GM03348 (cell line): ENCODE results near the gene MBD3L3.
"Not testable (repeated sequence)": the region's sequence is repeated elsewhere in the genome, so short reads cannot be mapped to it uniquely, and the experiment has no call there.

ENCODE experiments used
- DNase-seq: peaks from one replicate; pipeline ENCODE4 v3.0.0; 2012; ENCODE audit warnings: low spot score

The MBD3L3 gene

DNA sequence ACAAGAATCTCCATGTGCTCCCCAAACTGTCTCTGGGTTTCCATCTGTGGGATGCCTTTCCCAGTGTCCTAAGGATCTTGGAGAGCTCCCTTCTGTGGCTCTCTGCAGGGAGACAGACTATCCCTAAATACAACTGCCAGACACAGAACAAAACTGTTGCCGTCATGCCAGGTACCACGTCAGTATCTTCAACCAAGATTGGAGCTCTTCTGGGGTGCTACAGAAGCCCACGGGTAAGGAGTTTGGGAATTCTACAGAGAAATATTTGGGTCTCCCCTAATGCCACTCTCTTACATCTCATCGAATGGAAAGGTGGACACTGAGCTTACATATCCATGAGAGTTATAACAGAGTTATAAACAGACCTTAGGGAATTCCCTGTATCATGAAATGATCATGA, 4.9 kb upstream of the MBD3L3 start:
- no peak for DNase-seq

DNA sequence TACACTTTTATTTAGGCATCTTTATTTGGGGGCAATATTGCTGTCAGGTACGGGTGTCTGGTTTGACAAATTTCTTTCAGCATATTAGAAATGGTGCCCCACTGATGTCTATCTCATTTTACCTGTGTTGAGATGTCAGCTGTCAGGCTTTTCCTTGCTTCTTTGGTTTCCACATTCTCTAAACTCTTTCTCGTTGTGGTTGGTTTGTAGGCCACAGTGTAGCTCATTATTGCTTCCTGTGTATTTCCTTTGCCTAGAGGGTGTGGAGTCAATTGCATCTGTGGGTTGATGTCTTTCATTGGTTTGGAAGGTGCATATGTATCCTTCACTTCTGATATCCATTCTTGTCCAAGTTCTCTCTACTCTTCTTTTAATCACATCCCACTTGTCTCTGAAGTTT, 1.5 kb upstream of the MBD3L3 start:
- not testable (repeated sequence) for DNase-seq

DNA sequence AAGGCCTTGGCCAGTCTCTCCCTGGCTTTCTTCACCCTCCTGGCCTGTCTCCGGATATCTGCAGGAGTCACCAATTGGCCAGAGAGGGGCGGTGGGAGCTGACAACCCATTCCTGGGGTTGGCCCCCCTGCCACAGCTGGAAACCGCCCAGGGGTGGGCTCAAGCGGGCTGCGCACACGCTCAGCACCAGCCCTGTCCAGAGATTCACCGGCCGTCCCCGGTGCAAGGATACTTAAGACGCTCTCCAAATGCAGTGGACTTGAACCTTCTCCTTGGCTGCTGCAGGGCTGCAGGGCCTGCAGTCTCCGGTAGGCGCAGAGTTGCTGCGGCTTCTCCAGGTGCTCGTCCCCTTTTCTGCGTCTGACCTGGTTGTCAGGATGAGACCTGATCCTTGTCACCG, 2.1 kb downstream of the MBD3L3 start:
- not testable (repeated sequence) for DNase-seq

DNA sequence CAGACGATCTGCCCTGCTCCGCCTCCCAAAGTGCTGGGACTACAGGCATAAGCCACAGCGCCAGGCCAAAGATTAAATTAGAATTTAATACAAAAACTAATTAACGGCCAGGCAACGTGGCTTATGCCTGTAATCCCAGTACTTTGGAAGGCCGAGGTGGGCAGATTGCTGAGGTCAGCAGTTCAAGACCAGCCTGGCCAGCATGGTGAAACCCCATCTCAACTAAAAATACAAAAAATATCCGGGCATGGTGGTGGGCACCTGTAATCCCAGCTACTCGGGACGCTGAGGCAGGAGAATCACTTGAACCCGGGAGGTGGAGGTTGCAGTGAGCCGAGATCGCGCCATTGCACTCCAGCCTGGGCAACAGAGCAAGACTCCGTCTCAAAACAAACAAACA, 2.8 kb downstream of the MBD3L3 start:
- not testable (repeated sequence) for DNase-seq

DNA sequence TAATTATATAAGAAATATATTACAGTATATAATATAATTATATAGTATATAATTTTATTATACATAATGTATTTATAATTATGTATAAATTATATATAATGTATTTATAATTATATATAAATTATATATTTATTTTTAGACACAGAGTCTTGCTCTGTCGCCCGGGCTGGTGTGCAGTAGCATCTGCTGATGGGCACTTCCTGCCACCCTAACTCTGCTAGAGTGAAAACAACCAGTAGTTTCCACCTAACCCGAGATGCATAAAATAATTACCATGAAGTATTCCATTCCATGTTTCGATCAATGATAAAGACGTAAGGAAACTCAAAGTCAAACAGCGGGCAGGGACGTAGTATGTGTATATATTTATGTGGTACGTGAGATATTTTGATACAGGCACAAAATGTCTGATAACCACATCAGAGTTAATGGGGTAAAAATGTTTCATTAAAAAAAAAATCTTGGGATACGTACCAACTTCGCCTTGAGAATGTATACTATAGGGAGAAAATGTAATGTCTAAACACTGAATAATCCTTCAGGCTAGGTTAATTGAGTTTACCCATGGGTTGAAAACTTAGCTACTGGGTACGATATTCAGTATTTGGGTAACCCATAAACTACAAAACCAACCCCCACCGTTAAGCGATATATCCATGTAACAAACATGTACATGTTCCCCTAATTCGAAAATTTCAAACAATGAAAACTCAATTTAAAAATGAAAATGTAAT, 3.7 kb downstream of the MBD3L3 start:
- DNase-seq = not testable (repeated sequence)

DNA sequence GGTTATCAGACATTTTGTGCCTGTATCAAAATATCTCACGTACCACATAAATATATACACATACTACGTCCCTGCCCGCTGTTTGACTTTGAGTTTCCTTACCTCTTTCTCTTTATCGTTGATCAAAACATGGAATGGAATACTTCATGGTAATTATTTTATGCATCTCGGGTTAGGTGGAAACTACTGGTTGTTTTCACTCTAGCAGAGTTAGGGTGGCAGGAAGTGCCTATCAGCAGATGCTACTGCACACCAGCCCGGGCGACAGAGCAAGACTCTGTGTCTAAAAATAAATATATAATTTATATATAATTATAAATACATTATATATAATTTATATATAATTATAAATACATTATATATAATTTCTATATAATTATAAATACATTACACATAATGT, 5.6 kb downstream of the MBD3L3 start:
- not testable (repeated sequence) for DNase-seq

DNA sequence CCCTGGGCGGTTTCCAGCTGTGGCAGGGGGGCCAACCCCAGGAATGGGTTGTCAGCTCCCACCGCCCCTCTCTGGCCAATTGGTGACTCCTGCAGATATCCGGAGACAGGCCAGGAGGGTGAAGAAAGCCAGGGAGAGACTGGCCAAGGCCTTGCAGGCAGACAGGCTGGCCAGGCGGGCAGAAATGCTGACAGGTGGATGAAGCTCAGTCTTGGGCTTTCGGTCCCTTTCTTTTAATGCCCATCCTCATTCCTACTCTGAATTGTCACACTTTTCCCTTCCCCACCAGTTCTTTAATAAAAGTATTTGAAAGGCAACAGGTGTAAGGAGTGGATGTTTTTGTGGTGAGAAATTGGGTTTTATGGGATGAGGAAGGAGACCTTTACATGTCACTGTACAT, 7.1 kb downstream of the MBD3L3 start:
- not testable (repeated sequence) for DNase-seq

DNA sequence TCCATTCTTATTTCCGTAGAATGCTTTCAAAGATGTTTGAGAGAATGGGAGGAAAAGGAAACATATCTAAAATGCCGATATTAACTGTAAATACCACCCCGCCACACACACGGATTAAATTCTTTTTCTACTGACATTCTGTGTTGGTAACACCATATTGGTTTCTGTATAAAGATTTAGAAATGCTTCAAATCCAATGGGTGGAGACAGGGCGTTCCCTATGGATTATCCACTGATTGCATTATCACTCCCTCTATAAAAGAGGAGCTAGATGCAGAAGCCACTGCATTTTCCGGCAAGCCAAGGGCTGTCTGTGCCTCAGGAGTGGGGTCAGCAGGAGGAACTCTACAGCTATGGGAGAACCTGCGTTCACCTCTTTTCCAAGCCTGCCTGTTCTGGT, 9.5 kb downstream of the MBD3L3 start, which contains the start of gene MBD3L2:
Gene MBD3L2 (plus strand): TSS at position 301 of the 400 bp plus-strand sequence. CDS start 53 bp downstream, at position 354.
- DNase-seq = not testable (repeated sequence)

DNA sequence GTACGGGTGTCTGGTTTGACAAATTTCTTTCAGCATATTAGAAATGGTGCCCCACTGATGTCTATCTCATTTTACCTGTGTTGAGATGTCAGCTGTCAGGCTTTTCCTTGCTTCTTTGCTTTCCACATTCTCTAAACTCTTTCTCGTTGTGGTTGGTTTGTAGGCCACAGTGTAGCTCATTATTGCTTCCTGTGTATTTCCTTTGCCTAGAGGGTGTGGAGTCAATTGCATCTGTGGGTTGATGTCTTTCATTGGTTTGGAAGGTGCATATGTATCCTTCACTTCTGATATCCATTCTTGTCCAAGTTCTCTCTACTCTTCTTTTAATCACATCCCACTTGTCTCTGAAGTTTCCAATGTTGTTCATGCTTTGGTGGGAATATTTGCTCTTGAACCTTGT, 16.9 kb downstream of the MBD3L3 start:
- DNase-seq = not testable (repeated sequence)

DNA sequence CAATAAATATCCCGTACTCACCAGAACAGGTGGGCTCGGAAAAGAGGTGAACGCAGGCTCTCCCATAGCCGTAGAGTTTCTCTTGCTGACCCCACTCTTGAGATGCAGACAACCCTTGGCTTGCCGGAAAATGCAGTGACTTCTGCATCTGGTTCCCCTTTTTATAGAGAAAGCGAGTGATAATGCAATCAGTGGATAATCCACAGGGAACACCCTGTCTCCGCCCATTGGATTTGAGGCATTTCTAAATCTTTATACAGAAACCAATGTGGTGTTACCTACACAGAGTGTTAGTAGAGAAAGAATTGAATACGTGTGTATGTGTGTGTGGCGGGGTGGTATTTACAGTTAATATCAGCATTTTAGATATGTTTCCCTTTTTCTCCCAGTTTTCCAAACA, 18.4 kb downstream of the MBD3L3 start, which contains the start of gene MBD3L4:
Gene MBD3L4 (minus strand): TSS at position 101 of the 400 bp plus-strand sequence. CDS start 35 bp downstream, at position 66.
- DNase-seq = not testable (repeated sequence)

DNA sequence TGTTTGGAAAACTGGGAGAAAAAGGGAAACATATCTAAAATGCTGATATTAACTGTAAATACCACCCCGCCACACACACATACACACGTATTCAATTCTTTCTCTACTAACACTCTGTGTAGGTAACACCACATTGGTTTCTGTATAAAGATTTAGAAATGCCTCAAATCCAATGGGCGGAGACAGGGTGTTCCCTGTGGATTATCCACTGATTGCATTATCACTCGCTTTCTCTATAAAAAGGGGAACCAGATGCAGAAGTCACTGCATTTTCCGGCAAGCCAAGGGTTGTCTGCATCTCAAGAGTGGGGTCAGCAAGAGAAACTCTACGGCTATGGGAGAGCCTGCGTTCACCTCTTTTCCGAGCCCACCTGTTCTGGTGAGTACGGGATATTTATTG, 28.2 kb downstream of the MBD3L3 start, which contains the start of gene MBD3L5:
Gene MBD3L5 (plus strand): TSS at position 301 of the 400 bp plus-strand sequence. CDS start 34 bp downstream, at position 335.
- DNase-seq = not testable (repeated sequence)

DNA sequence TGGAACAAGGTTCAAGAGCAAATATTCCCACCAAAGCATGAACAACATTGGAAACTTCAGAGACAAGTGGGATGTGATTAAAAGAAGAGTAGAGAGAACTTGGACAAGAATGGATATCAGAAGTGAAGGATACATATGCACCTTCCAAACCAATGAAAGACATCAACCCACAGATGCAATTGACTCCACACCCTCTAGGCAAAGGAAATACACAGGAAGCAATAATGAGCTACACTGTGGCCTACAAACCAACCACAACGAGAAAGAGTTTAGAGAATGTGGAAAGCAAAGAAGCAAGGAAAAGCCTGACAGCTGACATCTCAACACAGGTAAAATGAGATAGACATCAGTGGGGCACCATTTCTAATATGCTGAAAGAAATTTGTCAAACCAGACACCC, 29.7 kb downstream of the MBD3L3 start:
- not testable (repeated sequence) for DNase-seq

DNA sequence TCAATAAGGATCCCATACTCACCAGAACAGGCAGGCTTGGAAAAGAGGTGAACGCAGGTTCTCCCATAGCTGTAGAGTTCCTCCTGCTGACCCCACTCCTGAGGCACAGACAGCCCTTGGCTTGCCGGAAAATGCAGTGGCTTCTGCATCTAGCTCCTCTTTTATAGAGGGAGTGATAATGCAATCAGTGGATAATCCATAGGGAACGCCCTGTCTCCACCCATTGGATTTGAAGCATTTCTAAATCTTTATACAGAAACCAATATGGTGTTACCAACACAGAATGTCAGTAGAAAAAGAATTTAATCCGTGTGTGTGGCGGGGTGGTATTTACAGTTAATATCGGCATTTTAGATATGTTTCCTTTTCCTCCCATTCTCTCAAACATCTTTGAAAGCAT, 37.1 kb downstream of the MBD3L3 start, which contains the start of gene MBD3L2B:
Gene MBD3L2B (minus strand): TSS at position 101 of the 400 bp plus-strand sequence. CDS start 34 bp downstream, at position 67.
- not testable (repeated sequence) for DNase-seq

DNA sequence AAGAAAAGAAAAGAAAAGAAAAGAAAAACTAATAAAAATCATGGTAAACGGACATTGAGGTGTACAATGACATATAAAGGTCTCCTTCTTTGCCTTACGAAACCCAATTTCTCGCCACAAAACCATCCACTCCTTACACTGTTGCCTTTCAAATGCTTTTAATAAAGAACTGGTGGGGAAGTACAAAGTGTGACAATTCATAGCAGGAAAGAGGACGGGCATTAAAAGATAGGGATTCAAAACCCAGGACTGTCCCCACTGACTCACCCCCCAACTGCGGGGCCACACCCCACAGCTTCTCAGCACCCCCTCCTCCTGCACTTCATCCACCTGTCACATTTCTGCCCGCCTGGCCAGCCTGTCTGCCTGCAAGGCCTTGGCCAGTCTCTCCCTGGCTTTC, 39.6 kb downstream of the MBD3L3 start:
- DNase-seq = no peak

DNA sequence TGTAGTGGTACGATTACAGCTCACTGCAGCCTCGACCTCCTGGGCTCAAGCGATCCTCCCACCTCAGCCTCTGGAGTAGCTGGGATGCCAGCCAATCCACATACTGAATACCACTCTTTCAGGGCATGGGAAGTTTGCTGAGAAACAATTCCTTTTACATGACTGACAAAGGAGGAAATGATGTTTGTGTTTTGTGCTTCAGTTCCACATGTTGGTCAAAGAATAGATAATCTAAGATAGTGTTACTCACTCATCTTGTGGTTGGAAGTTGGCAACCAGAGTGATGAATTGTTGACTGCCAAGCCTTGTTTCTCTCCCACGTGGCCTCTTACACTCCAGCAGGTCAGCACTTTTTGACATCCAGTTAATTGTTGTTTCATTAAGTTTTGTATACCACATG, 44.8 kb downstream of the MBD3L3 start:
- DNase-seq = no peak

DNA sequence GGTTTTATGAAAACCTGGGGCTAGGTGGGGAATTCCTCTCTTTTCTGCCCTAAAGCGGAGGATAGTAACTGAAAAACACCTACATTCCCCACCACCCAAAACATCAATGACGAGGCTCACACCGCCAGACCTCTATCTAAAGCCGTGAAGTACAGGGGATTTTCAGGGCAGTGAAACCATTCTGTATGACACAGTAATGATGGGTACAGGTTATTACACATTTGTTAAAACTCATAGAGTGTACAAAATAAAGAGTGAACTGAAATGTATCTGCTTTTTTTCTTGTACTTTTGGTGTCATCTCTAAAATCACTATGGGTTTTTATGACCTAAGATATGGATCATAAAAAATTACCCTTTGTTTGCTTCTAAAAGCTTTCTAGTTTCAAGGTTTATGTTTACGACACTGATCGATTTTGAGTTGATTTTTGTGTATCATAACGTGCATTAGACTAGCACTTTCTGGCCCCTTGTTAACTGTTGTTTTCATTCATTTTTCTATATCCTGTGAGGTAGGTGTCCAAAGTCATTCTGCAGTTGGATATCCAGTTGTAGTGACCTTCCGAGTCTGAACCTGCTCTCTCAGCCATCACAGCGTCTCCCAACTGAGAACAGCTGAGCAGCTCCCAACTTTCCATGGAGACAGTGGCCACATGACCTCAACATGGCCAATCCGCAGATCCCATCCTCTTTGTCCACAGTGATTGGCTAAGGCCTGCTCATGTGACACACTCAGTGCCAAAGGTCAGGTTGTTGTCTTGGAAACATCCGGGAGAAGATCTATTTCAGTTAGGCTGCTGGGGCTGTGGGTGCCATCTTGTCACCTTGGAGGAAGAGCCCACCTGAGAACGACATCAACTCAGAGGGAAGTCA, 47.5 kb downstream of the MBD3L3 start:
- no peak for DNase-seq

DNA sequence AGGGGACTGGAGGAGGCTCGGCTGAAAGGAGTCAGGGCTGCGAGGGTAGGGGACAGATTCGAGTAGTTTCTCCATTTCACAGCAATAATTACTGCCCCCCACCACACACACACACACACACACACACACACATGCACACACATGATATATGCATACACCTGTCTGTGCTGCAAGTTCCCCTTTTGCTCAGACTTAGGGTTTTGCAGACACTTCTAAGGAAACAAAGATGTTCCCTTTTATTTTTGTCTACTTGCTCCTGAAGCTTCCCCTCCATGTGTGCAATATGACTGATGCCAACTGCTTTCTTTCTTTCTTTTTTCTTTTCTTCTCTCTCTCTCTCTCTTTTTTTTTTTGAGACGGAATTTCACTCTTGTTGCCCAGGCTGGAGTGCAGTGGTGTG, 50.6 kb downstream of the MBD3L3 start:
- no peak for DNase-seq
